Measurements from ENCODE around the gene NRN1L. TPM values are rescaled to one million over a fixed set of nuclear protein-coding genes. Genes with fewer than 3 reads are reported as not detected.
"Not testable (repeated sequence)": the region's sequence is repeated elsewhere in the genome, so short reads cannot be mapped to it uniquely, and the experiment has no call there.

Gene NRN1L
- total RNA-seq = not detected
- 1.9 TPM for polyA plus RNA-seq

DNA sequence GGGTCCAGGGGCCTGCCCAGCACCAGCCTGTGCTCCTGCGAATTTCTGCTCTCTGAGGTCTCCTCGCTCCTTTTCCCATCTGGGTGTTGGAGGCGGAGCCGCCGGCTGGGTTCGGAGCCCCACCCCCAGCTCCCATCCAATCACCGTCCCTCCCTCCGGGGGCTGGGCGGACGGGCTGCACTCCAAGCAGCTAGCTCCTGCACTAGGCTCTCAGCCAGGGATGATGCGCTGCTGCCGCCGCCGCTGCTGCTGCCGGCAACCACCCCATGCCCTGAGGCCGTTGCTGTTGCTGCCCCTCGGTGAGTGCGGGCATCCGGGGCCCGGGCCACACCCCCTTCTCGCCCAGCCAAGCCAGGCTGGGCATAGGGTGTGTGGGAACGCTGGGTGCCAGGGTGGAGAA is at the start of gene NRN1L:
Gene NRN1L (plus strand): TSS at position 202 of the 400 bp plus-strand sequence. CDS start 19 bp downstream, at position 221.
- no peak for DNase-seq (ENCODE audit: extremely low spot score)
- 22% methylated on average over 22 of the region's 22 CpGs for WGBS
- Histone ChIP-seq H3K4me3 (ENCODE audit: low read depth, low read length) (no peak within 1 kb of the TSS), H3K36me3 (ENCODE audit: insufficient read depth) (peaks cover 9% of the 10 kb centered on the region), H3K27ac (ENCODE audit: low read depth) (no peak within 1 kb of the TSS), H3K4me1 (ENCODE audit: insufficient read depth) (no peaks in the 10 kb centered on the region)

DNA sequence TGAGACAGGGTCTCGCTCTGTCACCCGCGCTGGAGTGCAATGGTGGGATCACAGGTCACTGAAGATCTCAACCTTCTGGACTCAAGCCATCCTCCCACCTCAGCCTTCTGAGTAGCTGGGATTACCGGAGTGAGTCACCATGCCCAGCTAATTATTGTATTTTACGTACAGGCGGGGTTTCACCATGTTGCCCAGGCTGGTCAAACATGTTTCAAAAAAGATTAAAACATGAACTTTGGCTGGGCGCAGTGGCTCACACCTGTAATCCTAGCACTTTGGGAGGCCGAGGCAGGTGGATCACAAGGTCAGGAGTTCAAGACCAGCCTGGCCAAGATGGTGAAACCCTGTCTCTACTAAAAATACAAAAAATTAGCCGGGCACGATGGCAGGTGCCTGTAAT is 47.5 kb upstream of the NRN1L start:
- not testable (repeated sequence) for H3K36me3 ChIP-seq (ENCODE audit: insufficient read depth); H3K4me3 ChIP-seq (ENCODE audit: low read depth, low read length); H3K27ac ChIP-seq (ENCODE audit: low read depth); H3K4me1 ChIP-seq (ENCODE audit: insufficient read depth); DNase-seq (ENCODE audit: extremely low spot score)
- WGBS = 93% methylated on average over 10 of the region's 10 CpGs

DNA sequence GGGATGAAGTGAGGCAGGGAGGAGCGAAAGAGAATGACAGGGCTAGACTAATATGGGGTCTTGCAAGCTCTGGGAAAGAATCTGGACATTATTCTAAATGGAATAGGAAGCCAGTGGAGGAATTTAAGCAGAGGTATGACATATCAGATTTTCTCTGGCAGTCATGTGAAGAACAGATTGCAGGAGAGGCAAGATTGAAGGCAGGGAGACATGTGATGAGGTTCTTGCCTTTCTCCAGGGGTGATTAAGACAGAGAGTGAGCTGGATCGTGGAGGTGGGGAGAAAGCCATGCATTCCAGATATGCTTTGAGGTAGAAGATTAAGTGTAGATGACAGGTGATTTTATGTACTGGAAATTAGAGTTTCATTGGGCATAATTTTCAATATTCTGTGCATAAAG is 46.9 kb upstream of the NRN1L start:
- no peaks in the 10 kb centered on the region for H3K4me1 ChIP-seq (ENCODE audit: insufficient read depth)
- 87% methylated on average over 2 of the region's 2 CpGs for WGBS
- H3K36me3 ChIP-seq (ENCODE audit: insufficient read depth) = no peaks in the 10 kb centered on the region
- no peak overlapping the region for H3K4me3 ChIP-seq (ENCODE audit: low read depth, low read length)
- no peak for DNase-seq (ENCODE audit: extremely low spot score)
- H3K27ac ChIP-seq (ENCODE audit: low read depth) = no peak overlapping the region

DNA sequence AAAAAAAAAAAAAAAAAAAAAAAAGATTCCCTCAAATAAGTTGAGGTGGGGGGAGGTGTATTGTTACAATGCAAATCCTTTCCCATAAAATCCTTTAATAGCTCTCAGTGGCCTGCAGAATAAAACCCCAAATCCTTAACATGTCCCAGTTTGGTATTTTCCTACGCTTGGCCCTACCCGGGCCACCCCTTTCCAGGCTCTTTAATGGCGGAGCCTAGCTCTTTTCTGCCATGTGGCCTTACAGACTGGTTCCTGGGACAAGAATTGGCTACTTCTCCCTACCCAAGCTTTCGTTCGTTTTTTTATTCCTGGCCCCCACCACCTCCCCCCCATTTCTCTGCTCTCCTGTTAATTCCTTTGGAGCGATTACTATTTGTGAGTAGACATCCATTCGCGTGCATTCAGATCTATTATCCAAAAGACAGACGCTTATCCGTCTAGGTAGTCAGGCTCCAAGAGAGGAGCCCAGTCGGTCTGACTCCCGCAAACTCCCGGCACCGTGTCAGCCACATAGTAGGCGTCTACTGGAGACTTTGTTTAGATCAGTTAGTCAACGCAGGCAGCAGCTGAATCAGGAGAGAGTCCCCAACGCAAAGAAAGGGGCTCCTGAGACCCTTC is 43.4 kb upstream of the NRN1L start:
- H3K27ac ChIP-seq (ENCODE audit: low read depth) = no peak overlapping the region
- 36% methylated on average over 17 of the region's 17 CpGs for WGBS
- H3K36me3 ChIP-seq (ENCODE audit: insufficient read depth) = no peaks in the 10 kb centered on the region
- no peak overlapping the region for H3K4me3 ChIP-seq (ENCODE audit: low read depth, low read length)
- no peak for DNase-seq (ENCODE audit: extremely low spot score)
- no peaks in the 10 kb centered on the region for H3K4me1 ChIP-seq (ENCODE audit: insufficient read depth)

DNA sequence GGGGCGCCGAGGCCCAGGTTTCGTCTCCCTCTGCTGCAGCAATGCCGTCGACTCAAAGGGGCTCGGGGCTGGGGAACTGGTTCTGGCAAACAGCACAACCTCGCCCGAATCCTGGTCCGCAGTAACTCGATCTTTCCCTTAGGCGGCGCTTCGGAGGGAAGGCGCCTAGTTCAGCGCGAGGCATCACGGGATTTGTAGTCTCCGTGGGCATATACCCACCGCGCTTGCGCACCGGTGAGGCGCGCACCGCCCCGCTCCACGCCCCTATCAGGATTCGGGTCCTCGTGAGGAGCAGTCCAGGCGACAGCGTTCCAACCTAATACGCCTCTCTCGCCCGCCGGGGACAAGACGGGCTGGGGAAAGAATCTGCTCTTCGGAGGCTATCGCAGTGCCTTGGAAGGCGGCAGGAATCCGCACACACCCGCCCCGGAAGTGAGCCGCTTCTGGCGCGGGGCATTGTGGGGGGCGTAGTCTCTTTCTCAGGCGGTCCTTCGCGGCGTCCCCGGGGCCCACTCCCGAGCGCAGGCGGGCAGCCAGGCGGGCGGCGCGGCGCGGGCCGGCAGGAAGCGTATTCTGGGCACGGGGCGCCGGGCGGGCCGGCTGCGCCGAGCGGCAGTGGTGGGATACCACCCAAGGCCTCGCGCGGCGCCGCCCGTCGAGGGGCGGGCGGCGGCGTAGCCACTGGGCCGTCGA is 42.7 kb upstream of the NRN1L start, which contains the start of gene THAP11:
Gene THAP11 (plus strand): TSS at position 505 of the 693 bp plus-strand sequence. CDS start 235 bp downstream, outside the sequence.
- Histone ChIP-seq H3K27ac (ENCODE audit: low read depth) (peak within 1 kb of the TSS; percentile 99), H3K36me3 (ENCODE audit: insufficient read depth) (no peaks in the 10 kb centered on the region), H3K4me1 (ENCODE audit: insufficient read depth) (no peaks in the 10 kb centered on the region), H3K4me3 (ENCODE audit: low read depth, low read length) (peak within 1 kb of the TSS; percentile 59)
- WGBS = under 1% methylated on average over 83 of the region's 83 CpGs
- peak; percentile 97 for DNase-seq (ENCODE audit: extremely low spot score)

DNA sequence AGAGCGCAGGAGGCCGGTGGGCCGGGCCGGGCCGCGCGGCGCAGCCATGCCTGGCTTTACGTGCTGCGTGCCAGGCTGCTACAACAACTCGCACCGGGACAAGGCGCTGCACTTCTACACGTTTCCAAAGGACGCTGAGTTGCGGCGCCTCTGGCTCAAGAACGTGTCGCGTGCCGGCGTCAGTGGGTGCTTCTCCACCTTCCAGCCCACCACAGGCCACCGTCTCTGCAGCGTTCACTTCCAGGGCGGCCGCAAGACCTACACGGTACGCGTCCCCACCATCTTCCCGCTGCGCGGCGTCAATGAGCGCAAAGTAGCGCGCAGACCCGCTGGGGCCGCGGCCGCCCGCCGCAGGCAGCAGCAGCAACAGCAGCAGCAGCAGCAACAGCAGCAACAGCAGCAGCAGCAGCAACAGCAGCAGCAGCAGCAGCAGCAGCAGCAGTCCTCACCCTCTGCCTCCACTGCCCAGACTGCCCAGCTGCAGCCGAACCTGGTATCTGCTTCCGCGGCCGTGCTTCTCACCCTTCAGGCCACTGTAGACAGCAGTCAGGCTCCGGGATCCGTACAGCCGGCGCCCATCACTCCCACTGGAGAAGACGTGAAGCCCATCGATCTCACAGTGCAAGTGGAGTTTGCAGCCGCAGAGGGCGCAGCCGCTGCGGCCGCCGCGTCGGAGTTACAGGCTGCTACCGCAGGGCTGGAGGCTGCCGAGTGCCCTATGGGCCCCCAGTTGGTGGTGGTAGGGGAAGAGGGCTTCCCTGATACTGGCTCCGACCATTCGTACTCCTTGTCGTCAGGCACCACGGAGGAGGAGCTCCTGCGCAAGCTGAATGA is 42.0 kb upstream of the NRN1L start:
- H3K4me3 ChIP-seq (ENCODE audit: low read depth, low read length) = peak overlapping the region; percentile 59
- no peaks in the 10 kb centered on the region for H3K4me1 ChIP-seq (ENCODE audit: insufficient read depth)
- H3K27ac ChIP-seq (ENCODE audit: low read depth) = peak overlapping the region; percentile 99
- DNase-seq (ENCODE audit: extremely low spot score) = no peak
- WGBS = under 1% methylated on average over 67 of the region's 67 CpGs
- no peaks in the 10 kb centered on the region for H3K36me3 ChIP-seq (ENCODE audit: insufficient read depth)

DNA sequence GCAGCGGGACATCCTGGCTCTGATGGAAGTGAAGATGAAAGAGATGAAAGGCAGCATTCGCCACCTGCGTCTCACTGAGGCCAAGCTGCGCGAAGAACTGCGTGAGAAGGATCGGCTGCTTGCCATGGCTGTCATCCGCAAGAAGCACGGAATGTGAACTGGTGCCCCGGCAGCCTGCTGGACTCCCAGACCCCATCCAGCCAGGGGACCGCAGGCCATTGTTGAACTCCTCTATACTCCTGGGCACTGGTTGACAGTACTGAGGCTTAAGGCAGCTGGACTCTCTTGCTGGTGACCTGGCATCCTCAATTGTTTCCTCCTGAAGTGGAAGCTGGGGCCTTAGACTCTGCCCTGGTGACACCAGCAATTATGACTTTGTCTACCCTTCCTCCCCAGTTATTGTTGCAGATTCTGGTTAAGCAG is 41.3 kb upstream of the NRN1L start:
- Histone ChIP-seq H3K4me3 (ENCODE audit: low read depth, low read length) (peak overlapping the region; percentile 59), H3K27ac (ENCODE audit: low read depth) (no peak overlapping the region), H3K36me3 (ENCODE audit: insufficient read depth) (no peaks in the 10 kb centered on the region), H3K4me1 (ENCODE audit: insufficient read depth) (peaks cover 3% of the 10 kb centered on the region)
- no peak for DNase-seq (ENCODE audit: extremely low spot score)
- WGBS = 3% methylated on average over 11 of the region's 11 CpGs

DNA sequence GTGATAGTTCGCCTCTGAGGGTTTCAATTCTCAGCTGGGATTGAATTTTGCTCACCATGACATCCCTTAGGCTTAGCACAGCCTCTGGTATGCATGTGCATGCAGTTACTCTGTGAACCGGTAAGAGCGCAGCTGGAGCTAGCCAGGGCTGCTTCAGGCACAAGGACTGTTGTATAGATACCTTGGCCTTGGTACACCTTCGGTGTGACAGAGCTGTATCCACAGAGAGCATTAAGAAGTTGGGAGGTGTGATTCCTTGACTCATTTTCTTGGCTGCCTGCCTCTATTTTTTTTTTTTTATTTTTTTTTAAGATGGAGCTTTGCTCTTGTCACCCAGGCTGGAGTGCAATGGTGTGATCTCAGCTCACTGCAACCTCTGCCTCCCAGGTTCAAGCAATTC is 40.2 kb upstream of the NRN1L start:
- Histone ChIP-seq H3K4me3 (ENCODE audit: low read depth, low read length) (no peak overlapping the region), H3K27ac (ENCODE audit: low read depth) (no peak overlapping the region), H3K4me1 (ENCODE audit: insufficient read depth) (peaks cover 3% of the 10 kb centered on the region), H3K36me3 (ENCODE audit: insufficient read depth) (no peaks in the 10 kb centered on the region)
- no peak for DNase-seq (ENCODE audit: extremely low spot score)
- 55% methylated on average over 4 of the region's 4 CpGs for WGBS

DNA sequence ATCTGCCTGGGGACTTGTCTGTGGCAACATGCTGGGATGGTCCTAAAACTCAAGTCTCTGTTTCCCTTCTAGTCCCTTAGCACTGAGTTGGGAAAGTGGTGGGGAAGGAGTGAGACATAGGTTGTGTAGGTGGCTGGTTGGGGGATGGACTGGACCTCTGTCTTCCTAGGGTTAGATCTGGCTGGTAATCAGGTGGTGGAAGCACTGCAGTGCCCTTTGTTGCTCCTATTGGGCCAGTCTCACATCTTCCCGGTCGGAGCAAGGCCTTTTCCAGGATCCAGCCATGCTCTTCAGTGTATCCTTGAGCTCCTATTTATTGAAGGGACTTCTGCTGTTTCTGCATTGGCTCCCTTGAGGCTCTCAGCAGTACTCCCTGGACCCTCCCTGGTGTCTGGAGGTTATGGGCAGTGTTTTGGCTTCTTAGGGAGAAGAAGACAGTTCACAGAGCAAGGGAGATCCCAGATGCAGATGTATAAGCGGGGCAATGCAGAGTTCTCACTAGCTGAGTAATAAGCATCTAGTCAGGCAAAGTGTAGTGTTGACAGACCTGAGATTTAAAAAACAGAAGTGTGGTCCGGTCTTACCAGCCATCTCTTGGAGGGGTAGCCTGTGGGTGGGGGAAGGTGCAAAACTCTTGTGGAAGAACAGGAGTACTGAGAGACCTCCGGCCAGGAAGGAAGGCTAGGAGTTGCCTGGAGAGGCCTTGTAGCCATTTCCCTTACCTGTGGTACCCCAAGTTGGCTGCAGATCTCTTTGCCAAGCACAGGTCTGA is 39.2 kb upstream of the NRN1L start:
- Histone ChIP-seq H3K4me3 (ENCODE audit: low read depth, low read length) (no peak overlapping the region), H3K27ac (ENCODE audit: low read depth) (peak overlapping the region; percentile 13), H3K4me1 (ENCODE audit: insufficient read depth) (peaks cover 3% of the 10 kb centered on the region), H3K36me3 (ENCODE audit: insufficient read depth) (no peaks in the 10 kb centered on the region)
- WGBS = 67% methylated on average over 5 of the region's 5 CpGs
- DNase-seq (ENCODE audit: extremely low spot score) = no peak

DNA sequence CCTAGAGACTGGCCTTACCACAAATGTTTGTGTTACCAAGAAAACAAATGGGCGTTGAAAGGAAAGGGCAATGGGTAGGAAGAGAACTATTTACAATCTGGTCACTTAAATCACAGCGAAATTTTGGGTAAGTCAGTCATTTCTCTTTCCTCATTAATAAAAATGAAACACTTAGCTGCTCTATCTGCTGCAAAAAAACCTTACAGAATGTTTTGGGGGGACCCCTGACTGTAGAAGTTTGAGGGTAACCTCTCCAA is 38.7 kb upstream of the NRN1L start:
- Histone ChIP-seq H3K36me3 (ENCODE audit: insufficient read depth) (no peaks in the 10 kb centered on the region), H3K27ac (ENCODE audit: low read depth) (peak overlapping the region; percentile 84), H3K4me1 (ENCODE audit: insufficient read depth) (peaks cover 3% of the 10 kb centered on the region), H3K4me3 (ENCODE audit: low read depth, low read length) (peak overlapping the region; percentile 90)
- 8% methylated on average over 2 of the region's 2 CpGs for WGBS
- no peak for DNase-seq (ENCODE audit: extremely low spot score)

DNA sequence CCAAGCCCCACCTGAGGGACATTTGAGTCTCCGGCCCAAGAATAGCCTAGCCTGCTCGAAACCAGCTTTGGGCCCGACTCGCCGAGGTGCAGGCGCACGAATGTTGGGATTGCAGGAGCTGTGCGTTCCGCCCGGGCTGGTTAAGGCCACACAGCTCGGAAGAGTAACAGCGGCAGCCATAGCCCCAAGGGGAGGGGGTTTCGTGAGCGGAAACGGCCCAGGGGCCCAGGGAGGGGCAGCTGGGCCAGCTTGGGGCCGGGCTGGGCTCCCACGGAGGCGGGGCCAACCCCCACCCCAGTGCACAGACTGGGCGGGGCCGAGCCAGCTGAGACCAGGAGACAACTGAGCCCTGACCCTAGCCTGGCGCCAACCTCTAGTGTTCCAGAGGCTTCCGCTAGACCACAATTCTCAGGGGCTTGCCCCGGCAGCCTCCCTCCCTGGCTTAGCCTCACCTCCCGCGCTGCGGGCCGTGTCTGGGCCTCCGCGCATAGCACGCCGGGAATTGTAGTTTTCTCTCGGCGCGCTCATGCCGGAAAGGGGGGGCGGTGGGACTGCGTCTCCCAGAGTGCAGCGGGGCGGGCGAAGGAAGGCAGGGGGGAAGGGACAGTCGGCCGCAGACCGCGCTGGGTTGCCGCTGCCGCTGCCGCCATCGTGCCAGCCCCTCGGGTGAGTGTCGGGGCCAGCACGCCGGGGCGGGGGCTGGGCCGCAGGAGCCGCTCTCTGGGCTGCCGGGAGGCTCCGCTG is 38.2 kb upstream of the NRN1L start, which contains the start of gene NUTF2:
Gene NUTF2 (plus strand): TSS at position 614 of the 744 bp plus-strand sequence. CDS start 18,198 bp downstream, outside the sequence.
- peaks cover 3% of the 10 kb centered on the region for H3K4me1 ChIP-seq (ENCODE audit: insufficient read depth)

DNA sequence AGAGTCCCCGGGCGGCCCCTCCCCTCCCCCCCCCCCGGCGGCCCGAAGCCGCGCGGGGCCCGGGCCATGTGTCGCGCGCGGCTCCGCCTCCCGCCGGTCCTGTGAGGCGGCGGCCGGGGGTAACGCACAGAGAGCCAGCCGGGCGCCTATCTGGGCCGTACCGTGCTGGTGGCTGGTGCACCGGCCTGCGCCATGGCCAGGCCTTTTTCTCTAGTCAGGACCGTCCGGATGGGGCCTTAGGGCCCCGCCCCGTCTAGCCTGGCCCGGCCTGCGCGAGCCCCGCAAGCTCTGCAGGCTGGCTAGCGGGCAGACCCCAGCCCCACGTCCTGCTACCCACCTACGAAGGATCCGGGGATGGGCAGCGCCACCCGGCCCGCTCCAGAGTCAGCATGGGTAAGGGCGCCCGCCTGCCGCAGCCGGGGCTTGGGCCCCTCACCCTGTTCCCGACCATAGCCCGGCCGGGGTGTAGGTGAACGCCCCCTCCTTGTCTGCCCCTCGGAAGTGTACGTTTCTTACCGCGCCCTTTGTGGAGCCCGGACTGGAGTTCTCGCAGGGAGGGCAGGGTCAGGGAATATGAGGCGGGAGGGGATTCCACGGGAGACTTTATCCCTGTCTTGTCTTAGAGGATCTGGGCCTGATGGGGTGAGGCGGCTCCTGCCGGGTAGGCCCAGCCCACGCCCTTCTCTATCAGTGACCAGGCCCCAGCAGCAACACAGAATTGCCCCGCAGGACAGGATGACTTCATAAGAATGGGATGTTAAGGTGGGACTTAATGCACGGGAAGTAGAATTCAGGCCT is 37.4 kb upstream of the NRN1L start, which contains the start of gene CENPT:
Gene CENPT (minus strand): TSS at position 630 of the 798 bp plus-strand sequence. CDS start 13,834 bp downstream, outside the sequence.
- no peak for DNase-seq (ENCODE audit: extremely low spot score)
- WGBS = under 1% methylated on average over 58 of the region's 62 CpGs
- H3K27ac ChIP-seq (ENCODE audit: low read depth) = peak within 1 kb of the TSS; percentile 84
- peak within 1 kb of the TSS; percentile 90 for H3K4me3 ChIP-seq (ENCODE audit: low read depth, low read length)
- no peaks in the 10 kb centered on the region for H3K36me3 ChIP-seq (ENCODE audit: insufficient read depth)
- H3K4me1 ChIP-seq (ENCODE audit: insufficient read depth) = peaks cover 3% of the 10 kb centered on the region

More for the DNA sequence above, 38.2 kb upstream of the NRN1L start, which contains the start of gene NUTF2:
- WGBS = under 1% methylated on average over 57 of the region's 57 CpGs
- H3K4me3 ChIP-seq (ENCODE audit: low read depth, low read length) = peak within 1 kb of the TSS; percentile 90
- DNase-seq (ENCODE audit: extremely low spot score) = peak; percentile 90
- H3K36me3 ChIP-seq (ENCODE audit: insufficient read depth) = no peaks in the 10 kb centered on the region
- H3K27ac ChIP-seq (ENCODE audit: low read depth) = peak within 1 kb of the TSS; percentile 84
